BJ (cell line): Measurements from ENCODE around the gene ERBB4. TPM values are rescaled to one million over a fixed set of nuclear protein-coding genes. Genes with fewer than 3 reads are reported as not detected.

Source experiments
- CTCF ChIA-PET: fragments of 350-600 bp; formaldehyde crosslinking; extraction: SDS; loops from one replicate; lab custom pipeline; 2021; ENCODE audit warnings: antibody characterized with exemption, inconsistent platforms; lab: Yijun Ruan, JAX
- POLR2A ChIA-PET: fragments of 300-600 bp; sonication (Branson Sonifier 250); formaldehyde crosslinking; extraction: SDS; loops from one replicate; lab custom pipeline; 2021; ENCODE audit warnings: antibody characterized with exemption; lab: Charles Lee
- DNase-seq: peaks from one replicate; pipeline ENCODE4 v3.0.0-alpha.2; 2011; ENCODE audit warnings: low read depth
- H3K27me3 ChIP-seq: 2 replicates; pipeline ENCODE4 v1.6.0; 2011; ENCODE audit warnings: low read length; ENCODE audit not compliant: control insufficient read depth, insufficient read depth
- H3K36me3 ChIP-seq: 2 replicates; pipeline ENCODE4 v1.5.1; 2011; ENCODE audit warnings: low read length; ENCODE audit not compliant: control insufficient read depth, insufficient read depth
- H3K4me3 ChIP-seq: 2 replicates; pipeline ENCODE4 v1.5.1; 2011; ENCODE audit warnings: low read depth, mild to moderate bottlenecking, control low read depth, low read length
- polyA plus RNA-seq: library from polyadenylated mRNA; depleted of rRNA; stranded (reverse); fragments of >200 nt; gene quantifications from 2 replicates; pipeline ENCODE4 v1.2.3, GENCODE V29; 2011
- TF ChIP-seq, protein P1 (sequence below): IDR thresholded peaks from 2 replicates; pipeline ENCODE4 v1.5.1; 2011; ENCODE audit warnings: low read depth, mild to moderate bottlenecking, control low read depth, inconsistent platforms, low read length, moderate library complexity; ENCODE audit not compliant: insufficient read depth

ERBB4 gene
- polyA plus RNA-seq, 1 experiment = not detected

DNA sequence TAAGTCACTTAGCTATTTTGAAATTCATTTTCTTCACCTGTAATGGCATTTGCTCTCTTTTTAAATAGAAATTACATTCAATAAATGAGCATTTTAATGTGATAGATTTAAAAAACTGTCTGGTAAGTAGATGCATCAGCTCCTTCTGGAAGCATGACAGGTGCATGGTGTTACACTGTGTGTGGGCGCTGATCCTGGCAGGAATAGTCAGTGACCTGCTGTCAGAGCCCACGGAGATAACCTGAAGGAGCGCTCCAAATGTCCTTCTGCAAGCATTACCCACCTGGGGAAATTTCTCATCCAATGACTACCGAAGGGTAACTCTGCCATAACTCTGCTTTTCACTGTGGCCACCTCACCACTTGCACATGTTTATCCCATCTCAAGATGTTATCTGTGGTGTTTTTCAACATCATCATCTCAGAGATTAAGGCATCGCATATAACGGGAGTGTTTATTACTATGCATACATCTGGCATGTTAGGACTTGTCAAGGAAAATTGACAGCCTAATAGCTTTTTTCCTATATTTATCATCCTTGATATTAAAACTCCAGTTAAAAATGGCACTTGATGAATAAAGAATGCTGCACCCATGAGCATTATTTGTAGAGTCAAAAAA, 637.3 kb downstream of the ERBB4 start:
- Histone ChIP-seq H3K4me3 (no peak overlapping the region), H3K27me3 (no peaks in the 10 kb centered on the region), H3K36me3 (no peaks in the 10 kb centered on the region)
- DNase-seq = no peak
- TF ChIP-seq, protein P1, sequence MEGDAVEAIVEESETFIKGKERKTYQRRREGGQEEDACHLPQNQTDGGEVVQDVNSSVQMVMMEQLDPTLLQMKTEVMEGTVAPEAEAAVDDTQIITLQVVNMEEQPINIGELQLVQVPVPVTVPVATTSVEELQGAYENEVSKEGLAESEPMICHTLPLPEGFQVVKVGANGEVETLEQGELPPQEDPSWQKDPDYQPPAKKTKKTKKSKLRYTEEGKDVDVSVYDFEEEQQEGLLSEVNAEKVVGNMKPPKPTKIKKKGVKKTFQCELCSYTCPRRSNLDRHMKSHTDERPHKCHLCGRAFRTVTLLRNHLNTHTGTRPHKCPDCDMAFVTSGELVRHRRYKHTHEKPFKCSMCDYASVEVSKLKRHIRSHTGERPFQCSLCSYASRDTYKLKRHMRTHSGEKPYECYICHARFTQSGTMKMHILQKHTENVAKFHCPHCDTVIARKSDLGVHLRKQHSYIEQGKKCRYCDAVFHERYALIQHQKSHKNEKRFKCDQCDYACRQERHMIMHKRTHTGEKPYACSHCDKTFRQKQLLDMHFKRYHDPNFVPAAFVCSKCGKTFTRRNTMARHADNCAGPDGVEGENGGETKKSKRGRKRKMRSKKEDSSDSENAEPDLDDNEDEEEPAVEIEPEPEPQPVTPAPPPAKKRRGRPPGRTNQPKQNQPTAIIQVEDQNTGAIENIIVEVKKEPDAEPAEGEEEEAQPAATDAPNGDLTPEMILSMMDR = no peak
- ChIA-PET CTCF (no interaction called here), POLR2A (no interaction called here)

- H3K27me3 ChIP-seq = no peaks in the 10 kb centered on the region
- ChIA-PET CTCF (no interaction called here), POLR2A (no interaction called here)
- H3K4me3 ChIP-seq = no peak overlapping the region
- TF ChIP-seq, protein P1 = no peak
- no peaks in the 10 kb centered on the region for H3K36me3 ChIP-seq
- DNase-seq = no peak
Observed at GRCh38 chr2:211900518-211900917, 638.1 kb downstream of the ERBB4 start.

DNA sequence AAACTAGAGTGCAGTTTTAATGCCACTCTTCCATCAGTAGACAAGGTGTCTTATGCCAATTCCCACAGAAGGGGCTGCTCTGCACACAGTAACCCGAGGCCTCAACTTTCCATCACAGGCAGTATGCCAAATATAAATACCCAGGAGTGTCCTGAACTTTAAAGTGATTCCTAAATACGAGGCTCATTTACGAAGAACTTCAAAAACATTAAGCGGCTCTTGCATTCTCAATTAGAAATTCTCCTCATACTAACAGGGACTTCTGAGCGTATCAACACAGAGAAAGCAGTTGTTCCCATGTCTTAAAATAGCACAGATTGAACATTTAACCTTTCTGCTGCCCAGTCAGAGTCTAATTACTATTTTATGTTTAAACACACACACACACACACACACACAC, 638.6 kb downstream of the ERBB4 start:
- no peaks in the 10 kb centered on the region for H3K36me3 ChIP-seq
- ChIA-PET POLR2A (no interaction called here), CTCF (no interaction called here)
- no peaks in the 10 kb centered on the region for H3K27me3 ChIP-seq
- H3K4me3 ChIP-seq = no peak overlapping the region
- no peak for DNase-seq
- TF ChIP-seq, protein P1 = no peak

- Histone ChIP-seq H3K27me3 (no peaks in the 10 kb centered on the region), H3K36me3 (no peaks in the 10 kb centered on the region), H3K4me3 (no peak overlapping the region)
- no peak for DNase-seq
- POLR2A ChIA-PET = no interaction called here
- CTCF ChIA-PET = no interaction called here
- TF ChIP-seq, protein P1 = no peak
Observed at GRCh38 chr2:211898702-211899101, 639.9 kb downstream of the ERBB4 start.

- CTCF ChIA-PET = no interaction called here
- POLR2A ChIA-PET = no interaction called here
Observed at GRCh38 chr2:211881449-211881848, 657.2 kb downstream of the ERBB4 start.

More at GRCh38 chr2:211881449-211881848, 657.2 kb downstream of the ERBB4 start:
- no peak for DNase-seq
- no peaks in the 10 kb centered on the region for H3K27me3 ChIP-seq
- no peaks in the 10 kb centered on the region for H3K36me3 ChIP-seq
- no peak overlapping the region for H3K4me3 ChIP-seq
- TF ChIP-seq, protein P1 = no peak
